DOHH2 (cell line): ENCODE results near the gene NOTO.

Experiments
- H3F3A ChIP-seq: fragments of 200-600 bp; sonication (generic), shearing (Covaris generic); 2 replicates; pipeline ENCODE4 v1.6.0; 2016; ENCODE audit warnings: antibody characterized with exemption, mild to moderate bottlenecking; ENCODE audit not compliant: control insufficient read depth, insufficient read depth
- H3K27ac ChIP-seq: fragments of 200-600 bp; sonication (generic); 2 replicates; pipeline ENCODE4 v1.5.1; 2014; ENCODE audit warnings: low read depth, mild to moderate bottlenecking, low read length, moderate library complexity
- H3K27me3 ChIP-seq: fragments of 200-600 bp; sonication (generic); 2 replicates; pipeline ENCODE4 v1.6.1; 2014; ENCODE audit warnings: mild to moderate bottlenecking, low read length, mixed read lengths; ENCODE audit not compliant: control insufficient read depth
- H3K36me3 ChIP-seq: fragments of 200-600 bp; sonication (generic); 2 replicates; pipeline ENCODE4 v1.6.1; 2014; ENCODE audit warnings: mild to moderate bottlenecking, low read length, moderate library complexity, mixed read lengths; ENCODE audit not compliant: control insufficient read depth
- H3K4me1 ChIP-seq: fragments of 200-600 bp; sonication (generic); 2 replicates; pipeline ENCODE4 v1.6.1; 2014; ENCODE audit warnings: mild to moderate bottlenecking, low read length, mixed read lengths; ENCODE audit not compliant: control insufficient read depth
- H3K4me2 ChIP-seq: fragments of 200-600 bp; sonication (generic); 2 replicates; pipeline ENCODE4 v1.6.0; 2014; ENCODE audit warnings: mild to moderate bottlenecking, low read length, moderate library complexity
- H3K4me3 ChIP-seq: fragments of 200-600 bp; sonication (generic); 2 replicates; pipeline ENCODE4 v1.5.1; 2014; ENCODE audit warnings: mild to moderate bottlenecking, low read length, mixed read lengths
- H3K79me2 ChIP-seq: fragments of 200-600 bp; sonication (generic); 2 replicates; pipeline ENCODE4 v1.6.1; 2014; ENCODE audit warnings: mild to moderate bottlenecking, low read length, mixed read lengths; ENCODE audit not compliant: control insufficient read depth
- H3K9me2 ChIP-seq: fragments of 200-600 bp; sonication (generic); replicated peaks from 2 replicates; pipeline ENCODE4 v1.6.1; 2014; ENCODE audit warnings: mild to moderate bottlenecking, low read length, mixed read lengths; ENCODE audit not compliant: control insufficient read depth
- H3K9me3 ChIP-seq: fragments of 200-600 bp; sonication (generic); 2 replicates; pipeline ENCODE4 v1.6.1; 2014; ENCODE audit warnings: antibody characterized with exemption, low read length, mixed read lengths; ENCODE audit not compliant: control insufficient read depth, insufficient read depth
- H4K20me1 ChIP-seq: fragments of 200-600 bp; sonication (generic); 2 replicates; pipeline ENCODE4 v1.6.0; 2014; ENCODE audit warnings: low read depth, mild to moderate bottlenecking, antibody characterized with exemption, low read length, moderate library complexity; ENCODE audit not compliant: control insufficient read depth, insufficient read depth
- CTCF ChIP-seq: fragments of 200-600 bp; sonication (generic); IDR thresholded peaks from one replicate; pipeline ENCODE4 v1.5.1; 2014; ENCODE audit warnings: antibody characterized with exemption, mild to moderate bottlenecking, low read depth, low read length; ENCODE audit not compliant: poor library complexity, severe bottlenecking
- EZH2phosphoT487 ChIP-seq: fragments of 200-600 bp; sonication (generic); IDR thresholded peaks from 2 replicates; pipeline ENCODE4 v1.6.1; 2017; ENCODE audit warnings: borderline replicate concordance, mild to moderate bottlenecking, antibody characterized with exemption, low read length, moderate library complexity, mixed read lengths

NOTO gene

GRCh38 chr2:73215254-73215653, 12.9 kb downstream of the NOTO start:
- Histone ChIP-seq H3K9me2 (no peaks in the 10 kb centered on the region), H3K79me2 (peaks cover 49% of the 10 kb centered on the region), H4K20me1 (no peaks in the 10 kb centered on the region), H3K27me3 (no peaks in the 10 kb centered on the region), H3K4me2 (peak overlapping the region; percentile 68), H3K36me3 (peaks cover 6% of the 10 kb centered on the region; the same call in 1 of the 2 replicates), H3K4me3 (peak overlapping the region; percentile 86), H3F3A (peaks cover 3% of the 10 kb centered on the region; the same call in 1 of the 2 replicates), H3K4me1 (peaks cover 32% of the 10 kb centered on the region), H3K9me3 (no peaks in the 10 kb centered on the region), H3K27ac (no peak overlapping the region; the same call in 1 of the 2 replicates)
- TF ChIP-seq EZH2phosphoT487 (no peak), CTCF (no peak)

GRCh38 chr2:73217160-73217559, 14.8 kb downstream of the NOTO start:
- H3K27me3 ChIP-seq: no peaks in the 10 kb centered on the region

GRCh38 chr2:73217826-73218225, 15.5 kb downstream of the NOTO start:
- peaks cover 3% of the 10 kb centered on the region; the same call in 1 of the 2 replicates for H3F3A ChIP-seq
- TF ChIP-seq EZH2phosphoT487: no peak
- H4K20me1 ChIP-seq: no peaks in the 10 kb centered on the region
- no peaks in the 10 kb centered on the region for H3K27me3 ChIP-seq
- peaks cover 22% of the 10 kb centered on the region for H3K4me1 ChIP-seq
- no peak overlapping the region for H3K4me3 ChIP-seq
- H3K27ac ChIP-seq: no peak overlapping the region
- H3K36me3 ChIP-seq: peaks cover 28% of the 10 kb centered on the region
- peaks cover 49% of the 10 kb centered on the region for H3K79me2 ChIP-seq
- no peaks in the 10 kb centered on the region for H3K9me3 ChIP-seq
- no peak overlapping the region for H3K4me2 ChIP-seq
- no peaks in the 10 kb centered on the region for H3K9me2 ChIP-seq

More at GRCh38 chr2:73217160-73217559, 14.8 kb downstream of the NOTO start:
- Histone ChIP-seq H3K79me2 (peaks cover 49% of the 10 kb centered on the region), H3K4me2 (no peak overlapping the region), H3K9me2 (no peaks in the 10 kb centered on the region), H3F3A (peaks cover 3% of the 10 kb centered on the region; the same call in 1 of the 2 replicates), H3K4me3 (no peak overlapping the region), H3K9me3 (no peaks in the 10 kb centered on the region), H3K4me1 (peaks cover 29% of the 10 kb centered on the region), H4K20me1 (no peaks in the 10 kb centered on the region), H3K36me3 (peaks cover 23% of the 10 kb centered on the region), H3K27ac (no peak overlapping the region)
- no peak for TF ChIP-seq EZH2phosphoT487
- no peak for TF ChIP-seq CTCF

GRCh38 chr2:73218298-73218697, 15.9 kb downstream of the NOTO start:
- Histone ChIP-seq H3K79me2 (peaks cover 49% of the 10 kb centered on the region), H3K4me3 (no peak overlapping the region), H3K36me3 (peaks cover 30% of the 10 kb centered on the region), H3K27ac (no peak overlapping the region), H3K9me2 (no peaks in the 10 kb centered on the region), H4K20me1 (no peaks in the 10 kb centered on the region), H3K4me1 (peaks cover 17% of the 10 kb centered on the region), H3K27me3 (no peaks in the 10 kb centered on the region), H3K4me2 (no peak overlapping the region), H3K9me3 (no peaks in the 10 kb centered on the region), H3F3A (peaks cover 2% of the 10 kb centered on the region; the same call in 1 of the 2 replicates)
- TF ChIP-seq CTCF: no peak
- no peak for TF ChIP-seq EZH2phosphoT487
